Kidney (tissue), 14 donors: Measurements from ENCODE around the gene GPR148. TPM values are rescaled to one million over a fixed set of nuclear protein-coding genes. Genes with fewer than 3 reads are reported as not detected.

Experiments
- DNase-seq, 5 donors: peaks; one replicate each; pipeline ENCODE4 v3.0.0-alpha.2; 2013 to 2020
- FAIRE-seq: peaks from 2 replicates; lab custom pipeline; 2012; peaks lifted over from hg19 to GRCh38; lab: Jason Lieb, UNC
- H3K27ac ChIP-seq, 2 donors: one replicate each; pipeline ENCODE4 v1.7.0; 2013; ENCODE audit warnings: low read depth in 2 of 2, low read length in 2 of 2, inconsistent platforms in 1 of 2
- H3K27me3 ChIP-seq: one replicate; pipeline ENCODE4 v1.7.1; 2013; ENCODE audit warnings: low read length, inconsistent platforms; ENCODE audit not compliant: control insufficient read depth, insufficient read depth
- H3K36me3 ChIP-seq, 3 donors: one replicate each; pipeline versions ENCODE4 v1.7.0 to v1.7.1; 2013; ENCODE audit warnings: low read length in 3 of 3, control low read depth in 1 of 3, inconsistent platforms in 1 of 3; ENCODE audit not compliant: insufficient read depth in 3 of 3, control insufficient read depth in 2 of 3
- H3K4me1 ChIP-seq, 3 donors: one replicate each; pipeline versions ENCODE4 v1.7.0 to v1.7.1; 2013; ENCODE audit warnings: low read length in 3 of 3, inconsistent platforms in 1 of 3, low read depth in 1 of 3; ENCODE audit not compliant: control insufficient read depth in 2 of 3, insufficient read depth in 2 of 3
- H3K4me3 ChIP-seq, 3 donors: one replicate each; pipeline versions ENCODE4 v1.7.0 to v1.8.1; 2013; ENCODE audit warnings: low read length in 3 of 3, control low read depth in 1 of 3, inconsistent platforms in 1 of 3
- H3K9ac ChIP-seq, 3 donors: one replicate each; pipeline versions ENCODE4 v1.7.0 to v1.7.1; 2013; ENCODE audit warnings: low read length in 3 of 3, control low read depth in 1 of 3, inconsistent platforms in 1 of 3
- H3K9me3 ChIP-seq, 3 donors: one replicate each; pipeline versions ENCODE4 v1.7.0 to v1.7.1; 2013; ENCODE audit warnings: low read length in 3 of 3, control low read depth in 1 of 3, inconsistent platforms in 1 of 3; ENCODE audit not compliant: control insufficient read depth in 2 of 3, insufficient read depth in 1 of 3
- intact Hi-C: fragments of 100-400 bp; cut with DNase I; formaldehyde crosslinking; loops from one replicate; pipeline ENCODE4 v1.11.1; 2022
- polyA plus RNA-seq: library from polyadenylated mRNA; stranded (reverse); fragments of 350-450 nt; fragmentation: Illumina TruSeq; extraction: RNeasy Lipid Tissue Mini Kit (QIAGEN cat#74804); gene quantifications from one replicate; pipeline ENCODE4 v1.2.3, GENCODE V29; 2014; ENCODE audit warnings: low read depth, low replicate concordance; ENCODE audit not compliant: insufficient read depth
- total RNA-seq: library from RNA; stranded (reverse); fragmentation: NEBNext Ultra II Directional; extraction: Animal tissue kit (Norgen Biotek cat#: 25700); gene quantifications from one replicate; pipeline ENCODE4 v1.2.1, GENCODE V29; 2021
- TF ChIP-seq, protein P1 (sequence below): IDR thresholded peaks from 3 replicates; pipeline ENCODE4 v1.5.1; 2012; ENCODE audit warnings: mild to moderate bottlenecking, moderate library complexity, borderline replicate concordance; ENCODE audit not compliant: insufficient read depth; ENCODE audit errors: extremely low read depth
- donor health status: control.
- donor health status: control.
- donor health status: control.
- donor health status: control.
- donor health status: control.
- donor health status: DM: yes; HTN: yes; CAD: no.
- donor health status: Normal renal cell carcinoma (clear cell type).

GPR148 gene
- total and polyA plus RNA-seq, 2 donors from 2014 or later: not detected

DNA sequence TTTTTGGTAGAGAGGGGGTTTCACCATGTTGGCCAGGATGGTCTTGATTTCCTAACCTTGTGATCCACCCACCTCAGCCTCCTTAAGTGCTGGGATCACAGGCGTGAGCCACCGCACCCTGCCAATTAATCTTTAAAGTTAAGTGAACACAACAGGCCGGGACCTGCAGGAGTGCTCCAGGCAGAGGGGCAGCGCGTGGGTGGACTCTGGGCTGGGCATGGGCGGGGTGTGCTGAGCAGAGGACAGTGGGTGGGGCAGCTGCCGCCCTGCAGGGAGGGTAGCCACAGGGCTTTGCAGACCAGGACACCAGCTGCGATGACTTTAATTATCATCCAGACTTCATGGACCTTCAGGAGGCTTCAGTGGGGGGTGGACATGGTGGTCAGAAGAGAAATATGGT lies 8.8 kb upstream of the GPR148 start:
- no peaks in the 10 kb centered on the region for H3K9me3 ChIP-seq
- no peaks in the 10 kb centered on the region for H3K27me3 ChIP-seq
- TF ChIP-seq, protein P1, sequence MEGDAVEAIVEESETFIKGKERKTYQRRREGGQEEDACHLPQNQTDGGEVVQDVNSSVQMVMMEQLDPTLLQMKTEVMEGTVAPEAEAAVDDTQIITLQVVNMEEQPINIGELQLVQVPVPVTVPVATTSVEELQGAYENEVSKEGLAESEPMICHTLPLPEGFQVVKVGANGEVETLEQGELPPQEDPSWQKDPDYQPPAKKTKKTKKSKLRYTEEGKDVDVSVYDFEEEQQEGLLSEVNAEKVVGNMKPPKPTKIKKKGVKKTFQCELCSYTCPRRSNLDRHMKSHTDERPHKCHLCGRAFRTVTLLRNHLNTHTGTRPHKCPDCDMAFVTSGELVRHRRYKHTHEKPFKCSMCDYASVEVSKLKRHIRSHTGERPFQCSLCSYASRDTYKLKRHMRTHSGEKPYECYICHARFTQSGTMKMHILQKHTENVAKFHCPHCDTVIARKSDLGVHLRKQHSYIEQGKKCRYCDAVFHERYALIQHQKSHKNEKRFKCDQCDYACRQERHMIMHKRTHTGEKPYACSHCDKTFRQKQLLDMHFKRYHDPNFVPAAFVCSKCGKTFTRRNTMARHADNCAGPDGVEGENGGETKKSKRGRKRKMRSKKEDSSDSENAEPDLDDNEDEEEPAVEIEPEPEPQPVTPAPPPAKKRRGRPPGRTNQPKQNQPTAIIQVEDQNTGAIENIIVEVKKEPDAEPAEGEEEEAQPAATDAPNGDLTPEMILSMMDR: no peak
- H3K27ac ChIP-seq: no peak overlapping the region
- no peaks in the 10 kb centered on the region for H3K36me3 ChIP-seq
- intact Hi-C loops: no loop called here
- H3K4me3 ChIP-seq: no peak overlapping the region
- FAIRE-seq (no peak), DNase-seq (no peak)
- no peaks in the 10 kb centered on the region for H3K4me1 ChIP-seq
- no peak overlapping the region for H3K9ac ChIP-seq

DNA sequence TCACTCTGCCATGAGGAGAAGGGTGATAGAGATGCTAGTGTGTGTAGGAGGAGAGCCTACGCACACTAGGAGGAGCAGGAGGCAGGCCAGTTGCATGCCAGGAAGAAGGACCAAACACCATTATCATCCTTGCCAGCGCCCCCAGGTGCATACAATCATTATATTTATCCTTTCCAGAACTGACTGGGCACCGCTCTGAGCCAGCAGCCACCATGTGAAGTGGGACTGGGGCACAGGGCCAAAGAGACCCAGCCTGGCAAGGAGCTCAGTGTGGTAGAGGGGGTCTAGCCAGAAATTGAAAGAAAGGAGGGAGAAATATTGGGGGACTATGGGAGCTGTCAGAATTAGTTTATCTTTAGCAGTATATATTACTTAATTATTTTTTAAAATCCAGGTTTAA lies 8.3 kb upstream of the GPR148 start:
- Histone ChIP-seq H3K9me3 (no peaks in the 10 kb centered on the region), H3K27ac (no peak overlapping the region), H3K27me3 (no peaks in the 10 kb centered on the region), H3K9ac (no peak overlapping the region), H3K4me1 (no peaks in the 10 kb centered on the region), H3K36me3 (no peaks in the 10 kb centered on the region), H3K4me3 (no peak overlapping the region)
- DNase-seq (no peak), FAIRE-seq (no peak)
- TF ChIP-seq, protein P1: no peak
- intact Hi-C loops: no loop called here

DNA sequence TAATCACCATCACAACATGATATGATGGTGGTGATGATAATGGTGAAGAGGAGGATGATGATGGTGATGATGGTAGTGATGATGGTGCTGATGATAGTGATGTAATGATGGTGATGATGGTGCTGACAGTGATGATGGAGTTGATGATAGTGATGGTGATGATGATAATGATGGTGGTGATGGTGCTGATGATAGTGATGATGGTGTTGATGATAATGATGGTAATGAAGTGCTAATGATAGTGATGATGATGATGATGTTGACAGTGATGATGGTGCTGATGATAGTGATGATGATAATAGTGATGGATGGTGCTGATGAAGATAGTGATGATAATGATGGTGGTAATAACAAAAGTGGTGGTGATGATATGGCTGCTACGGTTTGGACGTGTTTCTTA lies 4.4 kb upstream of the GPR148 start:
- no peaks in the 10 kb centered on the region for H3K9me3 ChIP-seq
- H3K9ac ChIP-seq: no peak overlapping the region
- intact Hi-C loops: no loop called here
- H3K36me3 ChIP-seq: no peaks in the 10 kb centered on the region
- FAIRE-seq: no peak
- no peaks in the 10 kb centered on the region for H3K27me3 ChIP-seq
- peaks cover 0 to 10% (median 0%) of the 10 kb centered on the region in 3 donors for H3K4me1 ChIP-seq
- DNase-seq: no peak
- H3K4me3 ChIP-seq: no peak overlapping the region
- TF ChIP-seq, protein P1: no peak
- no peak overlapping the region for H3K27ac ChIP-seq

DNA sequence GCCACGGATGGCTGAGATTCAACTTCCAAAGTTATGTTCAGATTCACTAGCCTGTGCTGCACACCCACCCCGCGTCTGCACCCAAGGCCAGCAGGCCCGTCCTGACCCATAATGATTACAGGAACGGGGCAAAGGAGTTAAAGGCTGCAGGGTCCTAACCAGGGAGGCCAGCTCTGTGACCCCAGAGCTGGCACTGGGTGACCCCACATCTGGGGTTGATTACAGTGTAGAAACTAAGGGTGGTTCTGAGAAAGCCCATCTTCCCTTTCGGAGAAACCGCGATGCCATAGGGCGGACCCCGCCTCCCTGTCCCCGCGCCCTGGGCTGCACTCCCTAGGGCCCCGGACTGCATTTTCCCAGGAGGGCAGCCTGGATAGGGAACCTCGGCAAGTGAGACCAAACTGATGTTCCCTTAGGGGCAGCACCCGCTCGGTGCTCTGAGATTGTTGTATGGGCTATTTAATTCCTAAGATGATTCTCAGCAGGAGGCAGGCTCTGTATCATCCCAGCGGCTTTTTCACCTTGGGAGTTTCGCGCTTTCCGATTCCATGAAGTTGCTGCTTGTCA lies 2.2 kb upstream of the GPR148 start:
- Histone ChIP-seq H3K4me3 (peak overlapping the region; percentile 28 to 56 (median 56)), H3K9ac (peak overlapping the region in 1 of 3 donors; percentile 46), H3K9me3 (no peaks in the 10 kb centered on the region), H3K27ac (no peak overlapping the region), H3K27me3 (no peaks in the 10 kb centered on the region), H3K36me3 (no peaks in the 10 kb centered on the region), H3K4me1 (peaks cover 0 to 10% (median 0%) of the 10 kb centered on the region in 3 donors)
- DNase-seq (peak in 1 of 5 donors; percentile 54), FAIRE-seq (no peak)
- TF ChIP-seq, protein P1: no peak
- intact Hi-C loops: no loop called here
